CD4-positive, alpha-beta T cell treated with Interleukin-15 for 1 hour (primary cell): ENCODE results near the gene FBLN2.
A peak's percentile ranks its signal among the peaks of the same experiment; 100 is the strongest.

Experiments
- DNase-seq: peaks from one replicate; pipeline ENCODE4 v3.0.0-alpha.2; 2020

FBLN2 gene

GRCh38 chr3:13608969-13609725 lies 60.2 kb downstream of the FBLN2 start:
- no peak for DNase-seq

GRCh38 chr3:13610006-13610570 lies 61.2 kb downstream of the FBLN2 start:
- DNase-seq: peak; percentile 12

GRCh38 chr3:13611221-13611620 lies 62.3 kb downstream of the FBLN2 start:
- DNase-seq: no peak

- DNase-seq: peak; percentile 8
Observed at GRCh38 chr3:13612829-13613228, 63.9 kb downstream of the FBLN2 start.

- DNase-seq: peak; percentile 5
Observed at GRCh38 chr3:13613343-13614190, 64.6 kb downstream of the FBLN2 start.

- no peak for DNase-seq
Observed at GRCh38 chr3:13614607-13615006, 65.7 kb downstream of the FBLN2 start.

- DNase-seq: peak; percentile 10
Observed at GRCh38 chr3:13615019-13615528, 66.1 kb downstream of the FBLN2 start.

- peak; percentile 1 for DNase-seq
Observed at GRCh38 chr3:13616359-13616758, 67.4 kb downstream of the FBLN2 start.

- no peak for DNase-seq
Observed at GRCh38 chr3:13617097-13617738, 68.3 kb downstream of the FBLN2 start.

GRCh38 chr3:13617981-13618380 lies 69.1 kb downstream of the FBLN2 start:
- no peak for DNase-seq

- no peak for DNase-seq
Observed at GRCh38 chr3:13618836-13619235, 69.9 kb downstream of the FBLN2 start.

GRCh38 chr3:13619661-13620230 lies 70.8 kb downstream of the FBLN2 start:
- no peak for DNase-seq

GRCh38 chr3:13620281-13620680 lies 71.4 kb downstream of the FBLN2 start:
- DNase-seq: no peak

GRCh38 chr3:13620776-13621365 lies 71.9 kb downstream of the FBLN2 start:
- DNase-seq: no peak

GRCh38 chr3:13621381-13622221 lies 72.7 kb downstream of the FBLN2 start:
- peak; percentile 49 for DNase-seq

- DNase-seq: no peak
Observed at GRCh38 chr3:13622356-13622755, 73.4 kb downstream of the FBLN2 start.

GRCh38 chr3:13623101-13623654 lies 74.3 kb downstream of the FBLN2 start:
- DNase-seq: no peak

- no peak for DNase-seq
Observed at GRCh38 chr3:13624021-13624420, 75.1 kb downstream of the FBLN2 start.

GRCh38 chr3:13624671-13625125 lies 75.8 kb downstream of the FBLN2 start:
- no peak for DNase-seq

- DNase-seq: no peak
Observed at GRCh38 chr3:13626396-13626795, 77.5 kb downstream of the FBLN2 start.

GRCh38 chr3:13626915-13627460 lies 78.1 kb downstream of the FBLN2 start:
- no peak for DNase-seq
